SK-N-SH (cell line): ENCODE measurements around the gene ETV6.

ENCODE experiments used
- CTCF ChIP-seq: fragments of 200-600 bp; sonication (generic); IDR thresholded peaks from 2 replicates; pipeline ENCODE4 v1.6.1; 2017; ENCODE audit warnings: antibody characterized with exemption, mild to moderate bottlenecking, moderate library complexity
- FOXM1 ChIP-seq: IDR thresholded peaks from 2 replicates; pipeline ENCODE4 v1.4.0; 2012; ENCODE audit warnings: low read depth, mild to moderate bottlenecking
- GATA2 ChIP-seq: sonication (generic); formaldehyde crosslinking; IDR thresholded peaks from 2 replicates; pipeline ENCODE4 v1.5.0; 2020; ENCODE audit warnings: mild to moderate bottlenecking, missing genetic modification reagents
- REST ChIP-seq: IDR thresholded peaks from 2 replicates; pipeline ENCODE4 v1.6.1; 2012; ENCODE audit warnings: mild to moderate bottlenecking, low read depth, low read length, moderate library complexity
- SMC3 ChIP-seq: IDR thresholded peaks from 2 replicates; pipeline ENCODE4 v1.6.1; 2012; ENCODE audit warnings: low read depth, low read length, improper control_type of control experiment

DNA sequence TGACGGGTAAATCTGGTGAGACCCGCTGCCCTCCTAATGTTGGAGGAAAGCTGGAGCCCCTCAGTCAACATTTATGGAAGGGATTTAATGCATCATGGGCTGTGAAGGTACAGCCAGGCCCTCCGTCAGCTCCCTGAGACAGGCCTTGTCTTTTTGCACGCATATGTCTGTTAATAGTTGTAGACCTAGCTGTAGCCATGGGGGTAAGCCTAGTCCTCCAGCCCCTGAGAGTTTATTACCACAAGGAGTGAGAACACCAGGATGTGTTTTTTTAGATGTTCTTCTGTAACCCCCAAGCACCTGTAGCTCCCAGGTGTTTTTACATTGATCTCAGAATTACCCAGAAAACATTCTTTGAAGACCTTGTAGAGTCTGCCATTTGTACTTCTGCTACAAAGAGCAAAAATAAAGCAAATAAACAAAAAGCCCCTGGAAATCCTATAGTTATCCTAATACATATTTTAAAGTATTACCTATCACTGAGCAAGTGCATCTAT is 25.5 kb downstream of the ETV6 start:
- TF ChIP-seq REST (no peak), CTCF (no peak), SMC3 (no peak), FOXM1 (no peak), GATA2 (CRISPR knock-in tag) (no peak)
